ENCODE results near the gene PCBP2. TPM values are rescaled to one million over a fixed set of nuclear protein-coding genes. Genes with fewer than 3 reads are reported as not detected.
"Not testable (repeated sequence)": the region's sequence is repeated elsewhere in the genome, so short reads cannot be mapped to it uniquely, and the experiment has no call there.

PCBP2 gene
- total RNA-seq, 1 experiment from 2014 or later, result 246 TPM

- no peak overlapping the region for H3K27ac ChIP-seq
- H3K36me3 ChIP-seq, result no peaks in the 10 kb centered on the region
- H3K27me3 ChIP-seq, result no peaks in the 10 kb centered on the region
- no peak overlapping the region for H3K4me3 ChIP-seq
- no peaks in the 10 kb centered on the region for H3K4me1 ChIP-seq
- DNase-seq, result no peak
- no peaks in the 10 kb centered on the region for H3K9me3 ChIP-seq (replicated peaks)
Measured at GRCh38 chr12:53427905-53428594, 23.9 kb upstream of the PCBP2 start.

DNA sequence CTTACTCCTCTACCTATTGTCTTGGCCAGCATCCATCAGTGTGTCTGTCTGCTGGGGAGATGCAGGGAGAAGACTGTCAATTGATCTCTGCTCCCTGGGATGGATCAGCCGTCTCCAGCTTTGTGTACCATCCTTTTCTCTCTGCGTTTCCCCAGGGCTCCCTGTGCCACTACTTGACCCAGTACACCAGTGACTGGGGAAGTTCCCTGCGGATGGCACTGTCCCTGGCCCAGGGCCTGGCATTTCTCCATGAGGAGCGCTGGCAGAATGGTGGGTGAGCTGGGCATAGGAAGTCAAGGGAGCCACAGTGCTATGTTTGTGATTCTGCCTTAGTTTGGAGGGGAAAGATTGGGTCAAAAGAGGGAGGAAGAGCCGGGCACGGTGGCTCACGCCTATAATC lies 23.2 kb upstream of the PCBP2 start:
- no peak for DNase-seq
- Histone ChIP-seq H3K4me3 (no peak overlapping the region), H3K9me3 (replicated peaks) (no peaks in the 10 kb centered on the region), H3K27ac (no peak overlapping the region), H3K27me3 (no peaks in the 10 kb centered on the region), H3K4me1 (no peaks in the 10 kb centered on the region), H3K36me3 (no peaks in the 10 kb centered on the region)

DNA sequence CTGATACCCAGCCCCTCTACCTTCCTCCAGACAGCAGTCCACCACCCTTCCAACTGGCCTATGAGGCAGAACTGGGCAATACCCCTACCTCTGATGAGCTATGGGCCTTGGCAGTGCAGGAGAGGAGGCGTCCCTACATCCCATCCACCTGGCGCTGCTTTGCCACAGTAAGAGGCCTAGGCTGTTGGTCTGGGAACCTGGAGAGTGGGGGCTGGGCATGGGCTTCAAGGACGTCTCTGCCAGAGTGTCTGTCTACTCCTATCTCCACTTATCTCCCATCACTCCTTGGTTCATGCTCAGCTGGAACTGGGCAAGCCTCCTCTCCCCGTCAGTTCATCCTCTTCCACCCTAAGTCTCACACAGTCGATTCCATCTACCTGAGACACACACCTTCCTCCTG lies 21.8 kb upstream of the PCBP2 start:
- H3K4me1 ChIP-seq, result no peaks in the 10 kb centered on the region
- no peak overlapping the region for H3K27ac ChIP-seq
- no peak overlapping the region for H3K4me3 ChIP-seq
- H3K9me3 ChIP-seq (replicated peaks), result no peaks in the 10 kb centered on the region
- no peak for DNase-seq
- H3K27me3 ChIP-seq, result no peaks in the 10 kb centered on the region
- no peaks in the 10 kb centered on the region for H3K36me3 ChIP-seq

DNA sequence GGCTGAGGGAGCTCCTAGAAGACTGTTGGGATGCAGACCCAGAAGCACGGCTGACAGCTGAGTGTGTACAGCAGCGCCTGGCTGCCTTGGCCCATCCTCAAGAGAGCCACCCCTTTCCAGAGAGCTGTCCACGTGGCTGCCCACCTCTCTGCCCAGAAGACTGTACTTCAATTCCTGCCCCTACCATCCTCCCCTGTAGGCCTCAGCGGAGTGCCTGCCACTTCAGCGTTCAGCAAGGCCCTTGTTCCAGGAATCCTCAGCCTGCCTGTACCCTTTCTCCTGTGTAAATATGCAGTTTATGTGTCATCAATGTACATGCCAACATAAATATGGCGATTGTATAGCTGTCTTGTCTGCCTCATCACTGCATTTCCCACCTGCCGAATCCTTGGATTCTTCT lies 20.7 kb upstream of the PCBP2 start:
- Histone ChIP-seq H3K27me3 (no peaks in the 10 kb centered on the region), H3K9me3 (replicated peaks) (no peaks in the 10 kb centered on the region), H3K4me3 (no peak overlapping the region), H3K4me1 (no peaks in the 10 kb centered on the region), H3K36me3 (no peaks in the 10 kb centered on the region), H3K27ac (no peak overlapping the region)
- DNase-seq, result no peak

GRCh38 chr12:53435326-53435725 lies 16.6 kb upstream of the PCBP2 start:
- not testable (repeated sequence) for H3K27me3 ChIP-seq; H3K9me3 ChIP-seq (replicated peaks); H3K27ac ChIP-seq; DNase-seq; H3K36me3 ChIP-seq; H3K4me3 ChIP-seq; H3K4me1 ChIP-seq

DNA sequence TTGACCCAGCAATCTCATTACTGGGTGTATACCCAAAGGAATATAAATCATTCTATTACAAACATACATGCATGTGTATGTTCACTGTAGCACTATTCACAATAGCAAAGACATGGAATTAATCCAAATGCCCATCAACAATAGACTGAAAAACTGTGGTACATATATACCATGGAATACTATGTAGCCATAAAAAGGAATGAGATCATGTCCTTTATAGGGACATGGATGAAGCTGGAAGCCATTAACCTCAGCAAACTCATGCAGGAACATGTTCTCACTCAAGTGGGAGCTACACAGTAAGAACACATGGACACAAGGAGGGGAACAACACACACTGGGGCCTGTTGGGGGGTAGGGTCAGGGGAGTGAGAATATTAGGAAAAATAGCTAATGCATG lies 12.3 kb upstream of the PCBP2 start:
- not testable (repeated sequence) for H3K9me3 ChIP-seq (replicated peaks); H3K36me3 ChIP-seq; DNase-seq; H3K27me3 ChIP-seq; H3K4me3 ChIP-seq; H3K27ac ChIP-seq; H3K4me1 ChIP-seq

DNA sequence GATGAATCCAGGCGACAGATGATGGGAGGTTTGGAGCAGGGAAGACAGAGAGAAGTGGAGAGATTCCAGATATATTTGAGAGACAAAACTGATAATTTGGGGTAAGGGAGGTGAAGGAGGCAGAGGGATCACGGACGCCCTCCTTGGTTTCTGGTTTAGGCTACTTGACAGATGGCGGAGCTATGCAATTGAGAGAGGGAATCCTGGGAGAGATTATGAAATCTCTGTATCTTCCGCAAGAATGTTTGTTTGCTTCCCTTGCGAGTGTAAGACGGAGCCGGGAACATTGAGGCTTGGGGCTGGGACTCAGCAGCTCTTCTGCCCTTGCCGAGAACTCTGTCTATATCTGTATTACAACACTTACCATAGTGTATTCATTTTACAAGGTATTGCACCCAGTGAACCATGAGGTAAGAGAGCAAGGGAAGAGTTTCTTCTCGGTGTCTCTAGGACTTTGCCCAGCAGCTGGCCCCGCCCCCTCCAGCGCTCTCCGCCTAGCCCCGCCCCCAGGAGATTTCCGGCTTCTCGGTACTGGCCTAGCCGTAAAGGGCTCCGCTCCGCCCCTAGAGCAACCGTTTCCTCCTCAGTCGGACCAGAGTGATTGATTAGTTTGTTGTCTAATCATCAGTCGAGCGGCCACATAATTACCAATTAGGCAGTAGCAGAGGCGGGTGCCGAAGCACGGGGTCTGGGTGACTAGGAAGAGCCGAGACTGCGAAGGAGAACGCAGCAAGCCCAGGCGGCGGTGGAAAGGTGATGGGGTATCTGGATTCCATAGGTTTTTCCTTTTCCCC lies 10.7 kb upstream of the PCBP2 start, which contains the start of gene PRR13:
Gene PRR13, plus strand, starts transcription at position 695 of the 794 bp plus-strand sequence. CDS start 981 bp downstream, outside the sequence.
- H3K4me3 ChIP-seq, result peak within 1 kb of the TSS; percentile 69
- no peaks in the 10 kb centered on the region; the same call in 1 of the 2 replicates for H3K36me3 ChIP-seq
- no peaks in the 10 kb centered on the region for H3K9me3 ChIP-seq (replicated peaks)
- peak within 1 kb of the TSS; percentile 70 for H3K27ac ChIP-seq
- H3K27me3 ChIP-seq, result no peaks in the 10 kb centered on the region
- DNase-seq, result peak; percentile 99
- H3K4me1 ChIP-seq, result no peaks in the 10 kb centered on the region

- peaks cover 2% of the 10 kb centered on the region; the same call in 1 of the 2 replicates for H3K36me3 ChIP-seq
- no peaks in the 10 kb centered on the region for H3K4me1 ChIP-seq
- H3K9me3 ChIP-seq (replicated peaks), result no peaks in the 10 kb centered on the region
- H3K4me3 ChIP-seq, result no peak overlapping the region
- H3K27ac ChIP-seq, result no peak overlapping the region
- no peak for DNase-seq
- no peaks in the 10 kb centered on the region for H3K27me3 ChIP-seq
Measured at GRCh38 chr12:53443955-53444354, 7.9 kb upstream of the PCBP2 start.

GRCh38 chr12:53444593-53445325 lies 7.1 kb upstream of the PCBP2 start:
- not testable (repeated sequence) for H3K36me3 ChIP-seq; H3K4me1 ChIP-seq; H3K9me3 ChIP-seq (replicated peaks); H3K27me3 ChIP-seq; DNase-seq; H3K27ac ChIP-seq; H3K4me3 ChIP-seq

DNA sequence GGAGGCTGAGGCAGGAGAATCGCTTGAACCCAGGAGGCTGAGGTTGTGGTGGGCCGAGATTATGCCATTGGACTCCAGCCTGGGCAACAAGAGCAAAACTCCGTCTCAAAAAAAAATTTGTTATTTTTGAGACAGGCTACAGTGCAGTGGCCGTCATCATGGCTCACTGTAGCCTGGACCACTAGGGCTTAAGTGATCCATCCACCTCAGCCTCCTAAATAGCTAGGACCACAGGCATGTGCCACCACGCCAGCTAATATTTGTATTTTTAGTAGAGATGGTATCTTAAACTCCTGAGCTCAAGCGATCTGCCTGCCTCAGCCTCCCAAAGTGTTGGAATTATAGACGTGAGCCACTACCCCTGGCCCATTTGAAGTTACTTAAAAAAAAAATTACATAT lies 966 bp upstream of the PCBP2 start:
- Histone ChIP-seq H3K27ac (no peak overlapping the region), H3K4me1 (peaks cover 8% of the 10 kb centered on the region), H3K27me3 (no peaks in the 10 kb centered on the region), H3K9me3 (replicated peaks) (no peaks in the 10 kb centered on the region), H3K4me3 (no peak overlapping the region), H3K36me3 (peaks cover 35% of the 10 kb centered on the region)
- DNase-seq, result no peak

GRCh38 chr12:53452159-53453077 lies 516 bp downstream of the PCBP2 start:
- H3K36me3 ChIP-seq, result peaks cover 50% of the 10 kb centered on the region
- peak; percentile 77 to 84 for DNase-seq
- H3K27ac ChIP-seq, result peak overlapping the region; percentile 94
- no peaks in the 10 kb centered on the region for H3K9me3 ChIP-seq (replicated peaks)
- peaks cover 8% of the 10 kb centered on the region for H3K4me1 ChIP-seq
- no peaks in the 10 kb centered on the region for H3K27me3 ChIP-seq
- H3K4me3 ChIP-seq, result peak overlapping the region; percentile 96

DNA sequence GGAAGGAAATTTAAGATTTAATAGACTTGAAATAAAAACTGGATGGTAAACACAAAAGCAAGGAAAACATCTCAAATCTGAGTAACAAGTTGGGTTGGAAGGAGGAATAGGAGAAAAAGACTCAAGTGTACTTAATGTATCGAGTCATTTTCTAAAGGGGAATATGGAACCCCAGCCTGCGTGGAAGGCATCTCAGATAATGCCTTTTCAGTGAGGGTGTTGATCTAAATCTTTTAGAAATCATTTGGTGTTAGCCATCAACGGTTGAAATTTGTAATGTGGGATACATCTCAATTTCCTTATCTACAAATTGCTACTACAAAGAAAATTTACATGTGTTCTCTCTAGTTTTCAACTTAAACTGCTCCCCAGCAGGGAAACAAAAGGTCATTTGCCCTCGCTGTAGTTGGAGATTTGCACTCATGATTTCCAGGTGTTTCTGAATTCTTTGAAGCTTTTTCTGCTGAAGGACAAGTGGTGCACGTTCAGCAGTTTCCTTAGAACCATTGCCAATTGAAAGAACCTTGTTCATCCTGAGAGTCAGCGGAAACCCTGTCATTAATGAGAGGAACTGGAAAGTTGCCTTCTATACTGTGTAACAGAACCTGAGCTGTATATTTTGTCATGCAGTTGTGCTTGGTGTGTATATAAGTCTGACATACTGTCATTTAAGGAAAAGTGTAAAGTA lies 2.2 kb downstream of the PCBP2 start:
- no peak for DNase-seq
- no peaks in the 10 kb centered on the region for H3K27me3 ChIP-seq
- H3K4me3 ChIP-seq, result peak overlapping the region; percentile 96
- no peak overlapping the region for H3K27ac ChIP-seq
- H3K36me3 ChIP-seq, result peaks cover 64% of the 10 kb centered on the region
- peaks cover 8% of the 10 kb centered on the region for H3K4me1 ChIP-seq
- no peaks in the 10 kb centered on the region for H3K9me3 ChIP-seq (replicated peaks)

DNA sequence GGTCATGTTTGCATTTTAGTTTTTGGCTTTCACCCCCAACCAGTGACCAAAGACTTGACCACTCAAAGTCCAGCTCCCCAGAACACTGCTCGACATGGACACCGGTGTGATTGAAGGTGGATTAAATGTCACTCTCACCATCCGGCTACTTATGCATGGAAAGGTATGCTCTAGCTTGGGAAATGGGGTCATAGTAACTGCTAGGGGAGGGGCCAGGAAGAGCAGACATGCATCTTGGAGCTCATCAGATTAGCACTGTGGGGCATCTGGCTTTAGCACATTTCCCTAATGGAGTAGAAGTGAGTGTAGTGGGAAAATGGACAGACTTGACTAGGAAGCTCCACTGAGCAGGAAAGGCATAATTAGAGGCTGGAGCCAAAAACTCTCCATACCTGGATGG lies 2.8 kb downstream of the PCBP2 start:
- Histone ChIP-seq H3K4me1 (peaks cover 8% of the 10 kb centered on the region), H3K9me3 (replicated peaks) (no peaks in the 10 kb centered on the region), H3K27me3 (no peaks in the 10 kb centered on the region), H3K4me3 (no peak overlapping the region), H3K36me3 (peaks cover 71% of the 10 kb centered on the region), H3K27ac (no peak overlapping the region)
- DNase-seq, result no peak
